Inferior parietal cortex (tissue), 1 donor: ENCODE data around the gene IGFALS.
"Not testable (repeated sequence)": the region's sequence is repeated elsewhere in the genome, so short reads cannot be mapped to it uniquely, and the experiment has no call there.

Source experiments
- DNase-seq: peaks from one replicate; pipeline ENCODE4 v3.0.0-alpha.2; 2016; ENCODE audit errors: extremely low spot score

Gene IGFALS

GRCh38 chr16:1818204-1818872, 24.8 kb upstream of the IGFALS start:
- DNase-seq: no peak

- DNase-seq: no peak
These were observed 24.2 kb upstream of the IGFALS start for GRCh38 chr16:1817716-1818115.

- DNase-seq: no peak
These were observed 23.7 kb upstream of the IGFALS start for GRCh38 chr16:1817276-1817589.

GRCh38 chr16:1816396-1817275, 23.1 kb upstream of the IGFALS start:
- DNase-seq: no peak

- DNase-seq: no peak
These were observed 22.0 kb upstream of the IGFALS start for GRCh38 chr16:1815461-1815860.

- peak; percentile 38 for DNase-seq
These were observed 19.2 kb upstream of the IGFALS start for GRCh38 chr16:1812732-1813163.

- no peak for DNase-seq
These were observed 17.0 kb upstream of the IGFALS start for GRCh38 chr16:1810536-1810935.

GRCh38 chr16:1810106-1810505, 16.6 kb upstream of the IGFALS start:
- no peak for DNase-seq

GRCh38 chr16:1809281-1809801, 15.8 kb upstream of the IGFALS start:
- DNase-seq: no peak

- DNase-seq: no peak
These were observed 15.2 kb upstream of the IGFALS start for GRCh38 chr16:1808691-1809090.

GRCh38 chr16:1807626-1808025, 14.1 kb upstream of the IGFALS start:
- DNase-seq: no peak

- DNase-seq: no peak
These were observed 7.2 kb upstream of the IGFALS start for GRCh38 chr16:1800701-1801100.

GRCh38 chr16:1799263-1799662, 5.8 kb upstream of the IGFALS start:
- not testable (repeated sequence) for DNase-seq

- DNase-seq: no peak
These were observed 1.6 kb upstream of the IGFALS start for GRCh38 chr16:1794908-1795666.

GRCh38 chr16:1794221-1794871, 841 bp upstream of the IGFALS start:
- DNase-seq: no peak

- DNase-seq: no peak
These were observed 498 bp downstream of the IGFALS start for GRCh38 chr16:1792836-1793577.

- DNase-seq: no peak
These were observed 1.3 kb downstream of the IGFALS start for GRCh38 chr16:1791943-1792812.

GRCh38 chr16:1791256-1791942, 2.1 kb downstream of the IGFALS start:
- DNase-seq: no peak

GRCh38 chr16:1790611-1791255, 2.8 kb downstream of the IGFALS start:
- no peak for DNase-seq
